Measurements from ENCODE around the gene SLC26A11.

Gene SLC26A11

GRCh38 chr17:80212962-80213642, 7.1 kb upstream of the SLC26A11 start:
- H3K9ac ChIP-seq (ENCODE audit: low read length) = no peak overlapping the region
- no peak overlapping the region for H3K4me2 ChIP-seq (ENCODE audit: low read depth, low read length, poor library complexity, severe bottlenecking)
- H3K27ac ChIP-seq (ENCODE audit: low read depth, low read length) = no peak overlapping the region
- no peaks in the 10 kb centered on the region for H4K20me1 ChIP-seq (ENCODE audit: low read depth, low read length)
- TF ChIP-seq EZH2phosphoT487 (conservative IDR thresholded peaks at IDR 0.05; ENCODE audit: low read length) = no peak
- TF ChIP-seq CTCF (IDR thresholded peaks at IDR 0.05; ENCODE audit: insufficient read depth, low read length, poor library complexity, severe bottlenecking) = no peak
- H2AFZ ChIP-seq (ENCODE audit: low read depth, low read length, severe bottlenecking) = no peak overlapping the region
- no peak overlapping the region for H3K4me3 ChIP-seq (ENCODE audit: insufficient read depth, low read length, poor library complexity, severe bottlenecking)
- H3F3A ChIP-seq (ENCODE audit: insufficient read depth) = no peaks in the 10 kb centered on the region
- H3K79me2 ChIP-seq (ENCODE audit: insufficient read depth, low read length) = no peaks in the 10 kb centered on the region
- no peaks in the 10 kb centered on the region for H3K36me3 ChIP-seq (ENCODE audit: low read length)
- H3K9me3 ChIP-seq (ENCODE audit: insufficient read depth, low read length) = no peaks in the 10 kb centered on the region
- H3K27me3 ChIP-seq (ENCODE audit: low read length) = no peaks in the 10 kb centered on the region
- no peaks in the 10 kb centered on the region for H3K9me2 ChIP-seq (replicated peaks; ENCODE audit: insufficient read depth, low read length)

- Histone ChIP-seq H3K36me3 (ENCODE audit: low read length) (no peaks in the 10 kb centered on the region), H3K9ac (ENCODE audit: low read length) (no peak overlapping the region), H3K79me2 (ENCODE audit: insufficient read depth, low read length) (no peaks in the 10 kb centered on the region), H3K9me2 (replicated peaks; ENCODE audit: insufficient read depth, low read length) (no peaks in the 10 kb centered on the region), H3K9me3 (ENCODE audit: insufficient read depth, low read length) (no peaks in the 10 kb centered on the region), H3F3A (ENCODE audit: insufficient read depth) (no peaks in the 10 kb centered on the region), H3K27me3 (ENCODE audit: low read length) (no peaks in the 10 kb centered on the region), H3K4me2 (ENCODE audit: low read depth, low read length, poor library complexity, severe bottlenecking) (no peak overlapping the region), H3K27ac (ENCODE audit: low read depth, low read length) (no peak overlapping the region), H3K4me3 (ENCODE audit: insufficient read depth, low read length, poor library complexity, severe bottlenecking) (no peak overlapping the region), H2AFZ (ENCODE audit: low read depth, low read length, severe bottlenecking) (no peak overlapping the region), H4K20me1 (ENCODE audit: low read depth, low read length) (no peaks in the 10 kb centered on the region)
- TF ChIP-seq CTCF (IDR thresholded peaks at IDR 0.05; ENCODE audit: insufficient read depth, low read length, poor library complexity, severe bottlenecking) = no peak
- no peak for TF ChIP-seq EZH2phosphoT487 (conservative IDR thresholded peaks at IDR 0.05; ENCODE audit: low read length)
Observed at GRCh38 chr17:80213643-80213975, 6.6 kb upstream of the SLC26A11 start.

- Histone ChIP-seq H3K4me3 (ENCODE audit: insufficient read depth, low read length, poor library complexity, severe bottlenecking) (no peak overlapping the region), H3K36me3 (ENCODE audit: low read length) (no peaks in the 10 kb centered on the region), H3K4me2 (ENCODE audit: low read depth, low read length, poor library complexity, severe bottlenecking) (no peak overlapping the region), H3K27ac (ENCODE audit: low read depth, low read length) (no peak overlapping the region), H2AFZ (ENCODE audit: low read depth, low read length, severe bottlenecking) (no peak overlapping the region), H3K79me2 (ENCODE audit: insufficient read depth, low read length) (no peaks in the 10 kb centered on the region), H4K20me1 (ENCODE audit: low read depth, low read length) (no peaks in the 10 kb centered on the region), H3K9me2 (replicated peaks; ENCODE audit: insufficient read depth, low read length) (no peaks in the 10 kb centered on the region), H3K9me3 (ENCODE audit: insufficient read depth, low read length) (no peaks in the 10 kb centered on the region), H3K27me3 (ENCODE audit: low read length) (no peaks in the 10 kb centered on the region), H3K9ac (ENCODE audit: low read length) (no peak overlapping the region), H3F3A (ENCODE audit: insufficient read depth) (no peaks in the 10 kb centered on the region)
- TF ChIP-seq EZH2phosphoT487 (conservative IDR thresholded peaks at IDR 0.05; ENCODE audit: low read length) = no peak
- TF ChIP-seq CTCF (IDR thresholded peaks at IDR 0.05; ENCODE audit: insufficient read depth, low read length, poor library complexity, severe bottlenecking) = no peak
Observed at GRCh38 chr17:80214012-80214877, 6.0 kb upstream of the SLC26A11 start.
